Muscle layer of duodenum (tissue), 2 donors: ENCODE measurements around the gene PLCG2.
"Not testable (repeated sequence)": the region's sequence is repeated elsewhere in the genome, so short reads cannot be mapped to it uniquely, and the experiment has no call there.

Experiments
- H3K27ac ChIP-seq: one replicate; pipeline ENCODE4 v1.7.0; 2013; ENCODE audit warnings: mild to moderate bottlenecking, low read length
- H3K27me3 ChIP-seq: one replicate; pipeline ENCODE4 v1.7.0; 2013; ENCODE audit warnings: low read depth, mild to moderate bottlenecking, control low read depth, low read length
- H3K36me3 ChIP-seq, 2 donors: one replicate each; pipeline ENCODE4 v1.7.0; 2013; ENCODE audit warnings: low read length in 2 of 2, control low read depth in 1 of 2, mild to moderate bottlenecking in 1 of 2; ENCODE audit not compliant: insufficient read depth in 2 of 2, control insufficient read depth in 1 of 2
- H3K4me1 ChIP-seq, 2 donors: one replicate each; pipeline ENCODE4 v1.7.0; 2013; ENCODE audit warnings: low read length in 2 of 2, mild to moderate bottlenecking in 2 of 2, control low read depth in 1 of 2, moderate library complexity in 1 of 2; ENCODE audit not compliant: insufficient read depth in 2 of 2, control insufficient read depth in 1 of 2
- H3K4me3 ChIP-seq, 2 donors: one replicate each; pipeline ENCODE4 v1.7.0; 2013; ENCODE audit warnings: low read length in 2 of 2, low read depth in 1 of 2, mild to moderate bottlenecking in 1 of 2
- H3K9me3 ChIP-seq, 2 donors: one replicate each; pipeline ENCODE4 v1.7.0; 2013; ENCODE audit warnings: low read length in 2 of 2, control low read depth in 1 of 2, mild to moderate bottlenecking in 1 of 2; ENCODE audit not compliant: control insufficient read depth in 1 of 2
- donor health status: healthy.

Gene PLCG2

GRCh38 chr16:81873843-81874752, 95.0 kb downstream of the PLCG2 start:
- Histone ChIP-seq H3K27me3 (no peaks in the 10 kb centered on the region), H3K4me3 (no peak overlapping the region), H3K9me3 (no peaks in the 10 kb centered on the region), H3K27ac (no peak overlapping the region), H3K4me1 (no peaks in the 10 kb centered on the region), H3K36me3 (peaks cover 0 to 5% of the 10 kb centered on the region in 2 donors)

- Histone ChIP-seq H3K27ac (no peak overlapping the region), H3K9me3 (no peaks in the 10 kb centered on the region), H3K36me3 (no peaks in the 10 kb centered on the region), H3K4me3 (no peak overlapping the region), H3K27me3 (no peaks in the 10 kb centered on the region), H3K4me1 (no peaks in the 10 kb centered on the region)
Observed at GRCh38 chr16:81875461-81875860, 96.4 kb downstream of the PLCG2 start.

DNA sequence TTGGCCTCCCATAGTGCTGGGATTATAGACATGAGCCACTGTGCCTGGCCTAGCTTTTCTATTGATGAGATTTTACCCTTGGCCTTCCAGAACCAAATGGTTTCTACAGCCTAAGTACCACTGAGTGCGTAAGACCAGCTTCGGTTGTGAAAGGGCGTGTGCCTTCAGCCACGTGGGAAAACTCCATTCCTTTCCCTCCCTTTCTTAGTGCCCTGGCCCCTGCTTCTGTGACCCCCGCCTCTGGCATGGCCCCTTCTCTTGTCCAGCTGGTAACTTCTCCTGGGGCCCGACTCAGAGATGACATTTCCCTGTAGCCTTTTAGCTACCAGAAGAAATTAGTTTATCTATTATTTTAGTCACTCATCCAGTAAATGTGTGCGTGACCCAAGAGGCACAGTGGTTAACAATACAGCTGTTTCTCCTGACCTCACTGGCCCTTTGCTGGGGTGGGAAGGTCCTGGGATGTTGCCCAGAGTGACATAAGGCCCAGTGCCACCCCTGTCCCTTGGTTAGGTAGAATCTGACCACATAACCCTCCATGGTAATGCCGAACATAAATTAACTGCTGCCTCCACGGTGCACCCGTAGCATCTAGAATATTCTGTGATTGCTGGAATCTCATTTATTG, 97.3 kb downstream of the PLCG2 start:
- Histone ChIP-seq H3K4me3 (no peak overlapping the region), H3K27me3 (no peaks in the 10 kb centered on the region), H3K27ac (no peak overlapping the region), H3K4me1 (no peaks in the 10 kb centered on the region), H3K9me3 (no peaks in the 10 kb centered on the region), H3K36me3 (no peaks in the 10 kb centered on the region)

DNA sequence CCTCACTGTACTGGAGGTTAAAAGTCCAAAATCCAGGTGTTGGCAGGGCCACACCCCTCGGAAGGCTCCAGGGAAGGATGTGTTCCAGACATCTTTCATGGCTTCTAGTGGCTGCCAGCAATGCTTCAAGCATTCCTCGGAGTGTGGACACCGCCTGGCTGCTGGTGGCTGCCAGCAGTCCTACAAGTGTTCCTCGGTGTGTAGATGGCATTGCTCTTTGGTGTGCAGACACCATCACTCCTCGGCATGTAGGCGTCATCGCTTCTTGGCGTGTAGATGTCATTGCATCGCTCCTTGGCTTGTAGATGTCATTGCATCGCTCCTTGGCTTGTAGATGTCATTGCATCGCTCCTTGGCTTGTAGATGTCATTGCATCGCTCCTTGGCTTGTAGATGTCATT, 98.4 kb downstream of the PLCG2 start:
- not testable (repeated sequence) for H3K4me1 ChIP-seq, H3K27ac ChIP-seq, H3K9me3 ChIP-seq

GRCh38 chr16:81878529-81878928, 99.4 kb downstream of the PLCG2 start:
- Histone ChIP-seq H3K9me3 (no peaks in the 10 kb centered on the region), H3K4me3 (no peak overlapping the region), H3K27me3 (no peaks in the 10 kb centered on the region), H3K36me3 (no peaks in the 10 kb centered on the region), H3K27ac (no peak overlapping the region), H3K4me1 (no peaks in the 10 kb centered on the region)

More for the DNA sequence above, 98.4 kb downstream of the PLCG2 start:
- not testable (repeated sequence) for H3K4me3 ChIP-seq, H3K36me3 ChIP-seq, H3K27me3 ChIP-seq

DNA sequence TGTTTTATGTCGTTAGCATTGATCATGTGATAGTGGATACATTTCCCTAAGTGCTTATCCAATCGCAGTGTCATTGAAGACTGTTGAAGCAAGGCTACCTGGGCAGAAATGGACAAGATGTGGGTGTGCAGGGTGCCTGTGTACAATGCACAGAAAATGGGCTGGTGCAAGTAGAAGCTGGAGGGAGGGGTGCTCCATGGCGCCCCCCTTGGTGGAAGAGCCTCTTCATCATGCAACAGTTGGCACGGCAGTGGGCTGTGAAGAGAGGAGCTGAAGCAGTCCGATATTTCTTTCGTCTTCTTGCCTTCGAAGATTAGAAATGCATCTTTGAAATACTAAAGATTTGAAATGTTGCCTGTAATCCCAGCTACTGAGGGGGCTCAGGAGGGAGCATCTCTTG, 100.5 kb downstream of the PLCG2 start:
- no peaks in the 10 kb centered on the region for H3K9me3 ChIP-seq
- no peaks in the 10 kb centered on the region for H3K4me1 ChIP-seq
- no peaks in the 10 kb centered on the region for H3K36me3 ChIP-seq
- H3K27me3 ChIP-seq, result no peaks in the 10 kb centered on the region
- H3K27ac ChIP-seq, result no peak overlapping the region
- no peak overlapping the region for H3K4me3 ChIP-seq

DNA sequence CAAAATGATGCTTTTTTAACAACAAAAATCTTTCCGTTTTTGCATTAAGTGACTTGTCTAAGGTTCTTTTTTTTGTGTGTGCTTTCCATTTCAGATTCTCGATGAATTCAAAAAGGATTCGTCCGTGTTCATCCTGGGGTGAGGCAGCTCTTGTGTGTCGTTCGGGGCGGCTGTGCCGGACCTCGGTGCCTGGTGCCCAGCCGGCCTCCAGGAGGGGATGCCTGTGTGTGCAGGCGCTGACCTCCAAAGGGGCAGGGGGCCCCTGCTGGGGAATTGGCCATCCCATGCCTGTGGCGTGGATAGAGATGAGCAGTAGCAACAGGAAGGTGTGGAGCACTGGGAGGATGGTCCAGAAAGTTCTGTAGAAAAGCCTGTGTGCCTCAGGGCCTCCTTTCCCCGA, 101.7 kb downstream of the PLCG2 start:
- no peak overlapping the region for H3K27ac ChIP-seq
- no peak overlapping the region for H3K4me3 ChIP-seq
- no peaks in the 10 kb centered on the region for H3K9me3 ChIP-seq
- no peaks in the 10 kb centered on the region for H3K4me1 ChIP-seq
- no peaks in the 10 kb centered on the region for H3K27me3 ChIP-seq
- no peaks in the 10 kb centered on the region for H3K36me3 ChIP-seq

DNA sequence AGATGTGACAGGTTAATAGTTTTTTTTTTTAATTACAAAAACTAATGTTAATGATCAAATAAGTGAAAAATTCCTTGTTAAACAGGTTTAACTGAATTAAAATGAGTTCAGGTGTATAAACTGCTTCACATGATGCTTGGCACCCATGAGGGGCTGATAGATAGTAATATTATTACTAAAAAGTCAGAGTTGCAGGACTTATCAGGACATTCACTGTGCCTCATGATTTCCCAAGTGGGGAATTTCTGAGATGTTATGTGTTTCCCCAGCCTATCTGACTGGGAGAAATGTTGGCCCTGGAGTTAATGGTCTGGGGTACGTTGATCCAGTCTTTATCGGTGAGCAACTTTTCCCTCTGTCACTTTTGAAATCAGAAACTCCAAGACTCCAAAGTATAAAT, 102.1 kb downstream of the PLCG2 start:
- Histone ChIP-seq H3K9me3 (no peaks in the 10 kb centered on the region), H3K27me3 (no peaks in the 10 kb centered on the region), H3K36me3 (no peaks in the 10 kb centered on the region), H3K4me1 (no peaks in the 10 kb centered on the region), H3K27ac (no peak overlapping the region), H3K4me3 (no peak overlapping the region)

DNA sequence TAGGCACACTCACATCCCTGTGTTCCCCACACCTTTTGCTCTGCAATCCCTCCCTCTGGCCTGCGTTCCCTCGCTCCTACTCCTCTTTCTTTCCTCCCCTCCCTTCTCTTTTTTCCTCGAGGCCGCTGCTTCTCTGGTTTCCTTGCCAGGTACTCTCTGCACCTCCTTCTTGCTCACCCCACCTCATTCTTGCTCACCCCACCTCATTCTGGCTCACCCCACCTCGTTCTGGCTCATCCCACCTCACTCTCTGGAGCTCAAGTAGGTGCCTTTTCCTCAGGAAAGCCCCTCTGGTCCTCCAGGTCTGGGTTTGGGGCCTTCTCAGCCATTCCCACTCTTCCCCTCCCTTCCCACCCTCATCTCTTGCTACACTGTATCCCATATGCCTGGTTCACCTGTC, 103.5 kb downstream of the PLCG2 start:
- Histone ChIP-seq H3K4me3 (no peak overlapping the region), H3K4me1 (no peaks in the 10 kb centered on the region), H3K27ac (no peak overlapping the region)

DNA sequence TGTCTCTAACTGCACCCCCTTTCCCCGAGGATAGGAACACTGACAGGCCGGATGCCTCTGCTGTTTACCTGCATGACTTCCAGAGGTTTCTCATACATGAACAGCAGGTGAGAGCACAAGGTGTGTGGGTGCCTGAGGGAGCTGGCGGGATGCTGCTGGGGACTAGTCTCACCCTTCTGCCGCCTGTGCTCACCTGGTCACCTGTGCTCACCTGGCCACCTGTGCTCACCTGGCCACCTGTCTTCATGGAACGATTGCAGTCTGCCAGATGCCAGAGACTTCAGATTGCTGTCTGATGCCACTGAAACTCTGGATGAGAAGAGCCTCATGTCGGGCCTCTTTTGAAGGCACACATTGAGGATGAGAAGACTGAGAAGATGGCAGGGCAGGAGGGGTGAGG, 104.1 kb downstream of the PLCG2 start:
- H3K27me3 ChIP-seq, result no peaks in the 10 kb centered on the region
- no peak overlapping the region for H3K4me3 ChIP-seq
- H3K27ac ChIP-seq, result no peak overlapping the region
- no peaks in the 10 kb centered on the region for H3K36me3 ChIP-seq
- H3K4me1 ChIP-seq, result no peaks in the 10 kb centered on the region
- no peaks in the 10 kb centered on the region for H3K9me3 ChIP-seq

More for the DNA sequence above, 103.5 kb downstream of the PLCG2 start:
- Histone ChIP-seq H3K9me3 (no peaks in the 10 kb centered on the region), H3K36me3 (no peaks in the 10 kb centered on the region), H3K27me3 (no peaks in the 10 kb centered on the region)

DNA sequence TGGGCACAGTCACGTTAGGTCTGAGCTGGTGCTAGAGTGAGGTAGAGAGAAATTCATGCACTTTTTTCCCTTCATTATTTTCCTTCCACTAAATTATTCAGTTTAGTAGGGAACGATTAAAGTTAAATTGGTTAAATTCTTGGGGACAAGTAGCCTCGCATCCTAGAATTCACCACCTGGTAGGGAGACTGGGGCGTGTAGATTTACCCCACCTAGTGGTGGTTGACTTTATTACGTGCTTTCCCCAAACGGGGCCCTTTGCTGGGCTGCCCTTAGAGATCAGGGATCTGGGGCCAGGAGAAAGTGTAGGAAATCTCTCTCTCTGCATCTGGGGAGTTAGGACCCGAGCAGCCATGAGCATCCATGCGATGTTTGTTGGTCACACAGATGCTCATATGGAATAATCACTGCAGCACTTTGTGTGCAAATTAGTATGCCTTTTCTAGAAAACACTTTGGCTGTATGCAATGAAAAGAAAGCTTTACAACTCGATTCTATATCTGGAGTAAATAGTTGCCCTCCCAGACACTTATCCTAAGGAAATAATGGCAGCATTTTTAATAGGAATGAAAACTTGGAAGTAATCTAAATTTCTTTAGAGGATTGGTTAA, 107.0 kb downstream of the PLCG2 start:
- Histone ChIP-seq H3K9me3 (no peaks in the 10 kb centered on the region), H3K36me3 (no peaks in the 10 kb centered on the region)

More for the DNA sequence above, 107.0 kb downstream of the PLCG2 start:
- H3K4me3 ChIP-seq, result no peak overlapping the region
- H3K27me3 ChIP-seq, result no peaks in the 10 kb centered on the region
- no peak overlapping the region for H3K27ac ChIP-seq
- H3K4me1 ChIP-seq, result no peaks in the 10 kb centered on the region
